GM23338 (cell line): ENCODE results near the gene CDK5RAP1.
"Not testable (repeated sequence)": the region's sequence is repeated elsewhere in the genome, so short reads cannot be mapped to it uniquely, and the experiment has no call there.

Experiments
- CREB1 ChIP-seq: fragments of 250-450 bp; sonication (Bioruptor Pico); IDR thresholded peaks from 2 replicates; pipeline ENCODE4 v1.5.0; 2020; ENCODE audit warnings: low read depth, mild to moderate bottlenecking, moderate library complexity
- EZH2 ChIP-seq: fragments of 200-600 bp; sonication (generic); IDR thresholded peaks from one replicate; pipeline ENCODE4 v1.8.0; 2017; ENCODE audit warnings: antibody characterized with exemption, mild to moderate bottlenecking, low read depth; ENCODE audit not compliant: unreplicated experiment
- EZH2phosphoT487 ChIP-seq: fragments of 200-600 bp; sonication (generic); IDR thresholded peaks from one replicate; pipeline ENCODE4 v1.8.1; 2018; ENCODE audit warnings: antibody characterized with exemption; ENCODE audit not compliant: unreplicated experiment
- JUNB ChIP-seq: IDR thresholded peaks from one replicate; pipeline ENCODE4 v1.6.1; 2016; ENCODE audit warnings: antibody characterized with exemption; ENCODE audit not compliant: unreplicated experiment
- POLR2AphosphoS5 ChIP-seq: IDR thresholded peaks from 2 replicates; pipeline ENCODE4 v1.6.1; 2016; ENCODE audit warnings: antibody characterized with exemption, low read depth
- REST ChIP-seq: IDR thresholded peaks from one replicate; pipeline ENCODE4 v1.6.1; 2018; ENCODE audit warnings: antibody characterized with exemption; ENCODE audit not compliant: unreplicated experiment
- STAT1 ChIP-seq: IDR thresholded peaks from one replicate; pipeline ENCODE4 v1.6.1; 2016; ENCODE audit warnings: antibody characterized with exemption; ENCODE audit not compliant: unreplicated experiment
- TF ChIP-seq, protein P1 (sequence below), 2 experiments: fragments of 200-600 bp in 1 of 2; sonication (generic) in 1 of 2; conservative IDR thresholded peaks; 2 replicates each; pipeline versions ENCODE4 v1.5.1 to v1.6.1; 2016 to 2017; ENCODE audit warnings: antibody characterized with exemption in 2 of 2, low read depth in 2 of 2, mild to moderate bottlenecking in 2 of 2, moderate library complexity in 1 of 2
- TF ChIP-seq, protein P2 (sequence below): fragments of 250-450 bp; sonication (Bioruptor Pico); IDR thresholded peaks from 2 replicates; pipeline ENCODE4 v1.5.0; 2020; ENCODE audit warnings: mild to moderate bottlenecking, moderate library complexity

DNA sequence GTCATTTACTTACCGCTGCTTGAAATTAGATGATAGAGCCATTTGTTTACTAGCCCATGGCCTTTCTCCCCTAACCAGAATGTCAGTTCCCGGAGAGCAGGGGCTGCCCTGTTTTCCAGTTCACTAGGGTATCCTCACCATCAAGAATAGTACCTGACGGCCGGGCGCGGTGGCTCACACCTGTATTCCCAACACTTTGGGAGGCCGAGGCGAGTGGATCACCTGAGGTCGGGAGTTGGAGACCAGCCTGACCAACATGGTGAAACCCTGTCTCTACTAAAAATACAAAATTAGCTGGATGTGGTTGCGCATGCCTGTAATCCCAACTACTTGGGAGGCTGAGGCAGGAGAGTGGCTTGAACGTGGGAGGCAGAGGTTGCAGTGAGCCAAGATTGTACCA is 22.6 kb upstream of the CDK5RAP1 start:
- TF ChIP-seq, protein P1, sequence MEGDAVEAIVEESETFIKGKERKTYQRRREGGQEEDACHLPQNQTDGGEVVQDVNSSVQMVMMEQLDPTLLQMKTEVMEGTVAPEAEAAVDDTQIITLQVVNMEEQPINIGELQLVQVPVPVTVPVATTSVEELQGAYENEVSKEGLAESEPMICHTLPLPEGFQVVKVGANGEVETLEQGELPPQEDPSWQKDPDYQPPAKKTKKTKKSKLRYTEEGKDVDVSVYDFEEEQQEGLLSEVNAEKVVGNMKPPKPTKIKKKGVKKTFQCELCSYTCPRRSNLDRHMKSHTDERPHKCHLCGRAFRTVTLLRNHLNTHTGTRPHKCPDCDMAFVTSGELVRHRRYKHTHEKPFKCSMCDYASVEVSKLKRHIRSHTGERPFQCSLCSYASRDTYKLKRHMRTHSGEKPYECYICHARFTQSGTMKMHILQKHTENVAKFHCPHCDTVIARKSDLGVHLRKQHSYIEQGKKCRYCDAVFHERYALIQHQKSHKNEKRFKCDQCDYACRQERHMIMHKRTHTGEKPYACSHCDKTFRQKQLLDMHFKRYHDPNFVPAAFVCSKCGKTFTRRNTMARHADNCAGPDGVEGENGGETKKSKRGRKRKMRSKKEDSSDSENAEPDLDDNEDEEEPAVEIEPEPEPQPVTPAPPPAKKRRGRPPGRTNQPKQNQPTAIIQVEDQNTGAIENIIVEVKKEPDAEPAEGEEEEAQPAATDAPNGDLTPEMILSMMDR (conservative IDR thresholded peaks at IDR 0.05; ENCODE audit: low read depth in 2 of 2) = not testable (repeated sequence)
- not testable (repeated sequence) for TF ChIP-seq REST; POLR2AphosphoS5; EZH2phosphoT487; STAT1; CREB1 (CRISPR knock-in tag); EZH2; JUNB
- TF ChIP-seq, protein P2, sequence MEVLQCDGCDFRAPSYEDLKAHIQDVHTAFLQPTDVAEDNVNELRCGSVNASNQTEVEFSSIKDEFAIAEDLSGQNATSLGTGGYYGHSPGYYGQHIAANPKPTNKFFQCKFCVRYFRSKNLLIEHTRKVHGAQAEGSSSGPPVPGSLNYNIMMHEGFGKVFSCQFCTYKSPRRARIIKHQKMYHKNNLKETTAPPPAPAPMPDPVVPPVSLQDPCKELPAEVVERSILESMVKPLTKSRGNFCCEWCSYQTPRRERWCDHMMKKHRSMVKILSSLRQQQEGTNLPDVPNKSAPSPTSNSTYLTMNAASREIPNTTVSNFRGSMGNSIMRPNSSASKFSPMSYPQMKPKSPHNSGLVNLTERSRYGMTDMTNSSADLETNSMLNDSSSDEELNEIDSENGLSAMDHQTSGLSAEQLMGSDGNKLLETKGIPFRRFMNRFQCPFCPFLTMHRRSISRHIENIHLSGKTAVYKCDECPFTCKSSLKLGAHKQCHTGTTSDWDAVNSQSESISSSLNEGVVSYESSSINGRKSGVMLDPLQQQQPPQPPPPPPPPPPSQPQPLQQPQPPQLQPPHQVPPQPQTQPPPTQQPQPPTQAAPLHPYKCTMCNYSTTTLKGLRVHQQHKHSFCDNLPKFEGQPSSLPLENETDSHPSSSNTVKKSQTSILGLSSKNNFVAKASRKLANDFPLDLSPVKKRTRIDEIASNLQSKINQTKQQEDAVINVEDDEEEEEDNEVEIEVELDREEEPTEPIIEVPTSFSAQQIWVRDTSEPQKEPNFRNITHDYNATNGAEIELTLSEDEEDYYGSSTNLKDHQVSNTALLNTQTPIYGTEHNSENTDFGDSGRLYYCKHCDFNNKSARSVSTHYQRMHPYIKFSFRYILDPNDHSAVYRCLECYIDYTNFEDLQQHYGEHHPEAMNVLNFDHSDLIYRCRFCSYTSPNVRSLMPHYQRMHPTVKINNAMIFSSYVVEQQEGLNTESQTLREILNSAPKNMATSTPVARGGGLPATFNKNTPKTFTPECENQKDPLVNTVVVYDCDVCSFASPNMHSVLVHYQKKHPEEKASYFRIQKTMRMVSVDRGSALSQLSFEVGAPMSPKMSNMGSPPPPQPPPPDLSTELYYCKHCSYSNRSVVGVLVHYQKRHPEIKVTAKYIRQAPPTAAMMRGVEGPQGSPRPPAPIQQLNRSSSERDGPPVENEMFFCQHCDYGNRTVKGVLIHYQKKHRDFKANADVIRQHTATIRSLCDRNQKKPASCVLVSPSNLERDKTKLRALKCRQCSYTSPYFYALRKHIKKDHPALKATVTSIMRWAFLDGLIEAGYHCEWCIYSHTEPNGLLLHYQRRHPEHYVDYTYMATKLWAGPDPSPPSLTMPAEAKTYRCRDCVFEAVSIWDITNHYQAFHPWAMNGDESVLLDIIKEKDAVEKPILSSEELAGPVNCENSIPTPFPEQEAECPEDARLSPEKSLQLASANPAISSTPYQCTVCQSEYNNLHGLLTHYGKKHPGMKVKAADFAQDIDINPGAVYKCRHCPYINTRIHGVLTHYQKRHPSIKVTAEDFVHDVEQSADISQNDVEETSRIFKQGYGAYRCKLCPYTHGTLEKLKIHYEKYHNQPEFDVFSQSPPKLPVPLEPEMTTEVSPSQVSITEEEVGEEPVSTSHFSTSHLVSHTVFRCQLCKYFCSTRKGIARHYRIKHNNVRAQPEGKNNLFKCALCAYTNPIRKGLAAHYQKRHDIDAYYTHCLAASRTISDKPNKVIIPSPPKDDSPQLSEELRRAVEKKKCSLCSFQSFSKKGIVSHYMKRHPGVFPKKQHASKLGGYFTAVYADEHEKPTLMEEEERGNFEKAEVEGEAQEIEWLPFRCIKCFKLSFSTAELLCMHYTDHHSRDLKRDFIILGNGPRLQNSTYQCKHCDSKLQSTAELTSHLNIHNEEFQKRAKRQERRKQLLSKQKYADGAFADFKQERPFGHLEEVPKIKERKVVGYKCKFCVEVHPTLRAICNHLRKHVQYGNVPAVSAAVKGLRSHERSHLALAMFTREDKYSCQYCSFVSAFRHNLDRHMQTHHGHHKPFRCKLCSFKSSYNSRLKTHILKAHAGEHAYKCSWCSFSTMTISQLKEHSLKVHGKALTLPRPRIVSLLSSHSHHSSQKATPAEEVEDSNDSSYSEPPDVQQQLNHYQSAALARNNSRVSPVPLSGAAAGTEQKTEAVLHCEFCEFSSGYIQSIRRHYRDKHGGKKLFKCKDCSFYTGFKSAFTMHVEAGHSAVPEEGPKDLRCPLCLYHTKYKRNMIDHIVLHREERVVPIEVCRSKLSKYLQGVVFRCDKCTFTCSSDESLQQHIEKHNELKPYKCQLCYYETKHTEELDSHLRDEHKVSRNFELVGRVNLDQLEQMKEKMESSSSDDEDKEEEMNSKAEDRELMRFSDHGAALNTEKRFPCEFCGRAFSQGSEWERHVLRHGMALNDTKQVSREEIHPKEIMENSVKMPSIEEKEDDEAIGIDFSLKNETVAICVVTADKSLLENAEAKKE (CRISPR knock-in tag) = not testable (repeated sequence)
